GM18507 (cell line): ENCODE results near the gene AZI2.

Experiments
- DNase-seq: peaks from one replicate; pipeline ENCODE4 v3.0.0; 2011; ENCODE audit warnings: low read depth; ENCODE audit not compliant: insufficient read length; ENCODE audit errors: extremely low spot score
- FAIRE-seq: peaks from 2 replicates; lab custom pipeline; 2011; peaks lifted over from hg19 to GRCh38; lab: Jason Lieb, UNC

The AZI2 gene, protein sequence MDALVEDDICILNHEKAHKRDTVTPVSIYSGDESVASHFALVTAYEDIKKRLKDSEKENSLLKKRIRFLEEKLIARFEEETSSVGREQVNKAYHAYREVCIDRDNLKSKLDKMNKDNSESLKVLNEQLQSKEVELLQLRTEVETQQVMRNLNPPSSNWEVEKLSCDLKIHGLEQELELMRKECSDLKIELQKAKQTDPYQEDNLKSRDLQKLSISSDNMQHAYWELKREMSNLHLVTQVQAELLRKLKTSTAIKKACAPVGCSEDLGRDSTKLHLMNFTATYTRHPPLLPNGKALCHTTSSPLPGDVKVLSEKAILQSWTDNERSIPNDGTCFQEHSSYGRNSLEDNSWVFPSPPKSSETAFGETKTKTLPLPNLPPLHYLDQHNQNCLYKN

DNA sequence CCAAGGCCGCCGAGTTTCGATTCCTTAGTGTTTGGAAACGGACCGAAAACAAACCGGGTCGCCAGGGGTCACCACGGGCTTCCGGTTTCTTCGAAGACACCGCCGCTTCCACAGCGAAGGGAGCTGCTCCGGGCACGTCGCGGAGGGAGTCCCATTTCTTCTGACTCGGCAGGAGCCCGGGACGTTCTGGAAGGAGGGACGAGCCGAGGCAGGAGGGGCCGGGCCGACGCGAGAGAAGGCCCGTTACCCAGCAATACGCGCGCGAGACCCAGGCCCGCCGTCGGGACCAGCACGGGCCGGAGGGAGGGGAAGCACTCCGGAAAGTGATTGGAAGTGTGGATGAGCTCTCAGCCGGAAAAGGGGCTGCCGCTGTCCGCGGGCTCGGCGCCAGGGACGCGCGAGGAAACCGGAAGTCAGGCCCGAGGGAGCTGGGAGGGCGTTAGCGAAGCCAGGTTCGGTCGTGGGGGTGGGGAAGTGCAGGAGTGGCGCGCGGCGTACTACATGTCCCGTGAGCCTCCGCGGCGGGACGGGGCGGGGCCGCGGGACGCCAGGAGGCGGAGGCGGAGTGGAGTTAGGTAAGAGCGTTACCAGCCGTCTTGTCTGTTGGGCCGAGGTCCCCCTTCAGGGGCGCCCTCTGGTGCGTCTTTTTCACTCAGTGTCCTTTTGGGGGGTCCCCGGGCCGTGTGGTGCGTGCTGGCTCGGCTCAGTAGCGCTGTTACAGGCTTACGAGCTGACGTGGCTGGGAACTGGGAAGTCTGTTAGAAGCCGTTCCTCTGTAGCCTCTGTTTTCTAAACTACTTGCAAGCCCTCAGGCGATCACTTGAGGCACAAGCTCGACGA is at the start of gene AZI2, which contains the start of gene ZCWPW2:
AZI2 (minus strand) TSS at position 196 of the 840 bp plus-strand sequence. CDS start 8,207 bp downstream, outside the sequence.
ZCWPW2 (plus strand) TSS at position 93 of the 840 bp plus-strand sequence. CDS start 64,348 bp downstream, outside the sequence.
- FAIRE-seq (peak; percentile 97), DNase-seq (peak; percentile 62)

DNA sequence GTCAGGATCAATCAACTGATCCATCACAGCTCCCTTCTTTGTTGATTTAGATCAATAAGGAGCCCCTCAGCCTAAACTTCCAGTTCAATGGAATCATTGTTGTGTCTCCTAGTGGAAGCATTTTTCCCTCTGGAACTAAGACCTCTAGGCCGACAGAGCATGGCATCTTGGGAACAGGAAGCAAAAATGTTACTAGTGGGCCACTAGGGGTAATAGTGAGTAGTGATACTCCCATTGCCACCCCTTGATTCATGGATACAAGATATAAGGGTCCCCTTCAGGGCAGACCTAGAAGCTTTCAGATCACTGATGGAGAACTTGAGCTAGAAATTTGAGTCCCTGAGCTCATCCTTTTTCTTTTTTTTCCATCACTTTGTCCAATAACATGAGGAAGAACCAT is 40.4 kb upstream of the AZI2 start:
- FAIRE-seq, result no peak

GRCh38 chr3:28386049-28386448 is 37.4 kb upstream of the AZI2 start:
- FAIRE-seq, result no peak
- DNase-seq, result no peak

More for the DNA sequence above, 40.4 kb upstream of the AZI2 start:
- DNase-seq, result no peak

DNA sequence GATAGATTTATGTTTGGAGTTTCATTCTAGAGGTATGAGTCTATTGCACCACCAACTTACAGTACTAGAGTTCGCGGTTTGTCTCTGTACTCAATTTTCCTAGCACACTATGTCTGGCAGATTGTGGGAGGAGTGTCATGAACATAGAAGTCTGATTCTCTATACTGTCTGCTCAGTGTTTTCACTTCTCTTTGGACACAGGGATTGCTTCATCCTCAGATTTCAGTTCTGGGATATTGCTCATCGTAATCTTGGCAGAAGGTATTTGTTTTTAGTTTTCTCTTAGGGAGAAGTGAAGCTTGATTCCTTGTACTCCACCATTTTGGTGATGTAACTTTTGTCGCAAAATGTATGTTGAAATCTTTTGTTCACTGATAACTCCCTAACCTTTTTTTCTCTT is 27.8 kb upstream of the AZI2 start:
- FAIRE-seq, result no peak
- no peak for DNase-seq

DNA sequence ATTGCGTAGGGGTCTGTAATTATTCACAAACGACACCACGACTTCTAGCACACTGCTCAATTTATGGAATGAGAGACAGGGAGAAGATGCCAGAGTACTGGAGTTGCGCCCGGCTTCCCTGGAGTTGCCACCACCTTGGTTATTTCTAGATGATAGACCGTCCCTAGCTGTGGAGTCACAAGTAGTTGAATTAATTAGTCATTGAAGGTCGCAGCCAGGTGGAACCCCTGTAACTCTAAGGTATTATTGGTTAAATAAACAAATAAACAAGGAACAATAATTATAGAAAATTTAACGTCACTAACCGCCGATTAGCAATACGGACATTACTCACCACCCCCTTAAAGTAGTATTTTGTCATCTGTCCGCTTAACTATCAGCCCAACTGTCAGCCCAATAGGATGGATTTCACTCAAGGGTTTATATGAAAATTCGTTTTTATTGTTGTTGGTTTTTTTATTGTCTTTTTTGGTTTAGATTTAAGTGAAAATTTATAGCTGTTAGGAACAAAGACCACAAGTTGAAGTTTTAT is 911 bp upstream of the AZI2 start:
- DNase-seq, result no peak

DNA sequence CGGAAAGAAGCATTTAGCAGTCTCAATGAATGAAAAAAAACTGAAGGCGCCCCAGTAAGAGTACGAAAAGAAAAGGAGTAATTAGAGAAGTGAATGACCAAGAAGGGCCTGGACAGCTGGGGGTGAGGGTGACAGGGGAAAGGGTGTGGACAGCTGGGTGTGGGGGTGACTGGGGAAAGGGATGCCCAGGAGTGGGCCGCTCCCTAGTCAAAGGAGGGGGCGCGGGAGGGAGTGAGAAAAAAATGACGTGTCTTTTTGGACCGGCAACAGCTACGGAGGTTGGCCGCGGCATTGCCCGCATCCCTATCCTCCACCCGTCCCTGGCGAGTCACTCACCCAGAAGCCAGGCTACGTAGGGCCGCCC is 377 bp downstream of the AZI2 start:
- DNase-seq (no peak), FAIRE-seq (no peak)

More for the DNA sequence above, 911 bp upstream of the AZI2 start:
- FAIRE-seq, result peak; percentile 47

GRCh38 chr3:28347374-28348264 is 1.0 kb downstream of the AZI2 start:
- FAIRE-seq (peak; percentile 41), DNase-seq (no peak)

- FAIRE-seq (no peak), DNase-seq (no peak)
Measured at GRCh38 chr3:28345690-28346089, 2.9 kb downstream of the AZI2 start.

- FAIRE-seq (peak; percentile 29), DNase-seq (no peak)
Measured at GRCh38 chr3:28343144-28343543, 5.5 kb downstream of the AZI2 start.

- no peak for DNase-seq
- FAIRE-seq, result no peak
Measured at GRCh38 chr3:28337230-28337629, 11.4 kb downstream of the AZI2 start.

GRCh38 chr3:28335246-28335645 is 13.4 kb downstream of the AZI2 start:
- no peak for FAIRE-seq

DNA sequence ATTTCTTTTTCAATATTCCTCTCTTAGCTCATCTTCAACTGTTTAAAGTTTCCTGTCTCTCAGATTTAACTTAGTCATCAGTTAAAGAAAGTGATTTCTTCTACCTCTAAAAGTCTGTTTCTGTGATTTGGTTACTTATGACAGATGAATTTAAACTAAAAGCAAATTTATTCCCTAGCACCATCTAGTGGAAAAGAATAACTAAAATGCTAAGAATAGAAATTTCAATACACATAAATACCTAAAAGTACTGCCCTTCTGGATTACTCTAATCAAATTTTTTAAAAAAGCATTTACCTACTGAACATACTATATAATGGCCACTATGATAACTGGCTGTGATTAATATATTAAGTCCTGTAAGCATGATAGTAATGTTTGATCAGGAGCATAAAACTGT is 14.1 kb downstream of the AZI2 start:
- FAIRE-seq, result peak; percentile 5

More at GRCh38 chr3:28335246-28335645, 13.4 kb downstream of the AZI2 start:
- no peak for DNase-seq

DNA sequence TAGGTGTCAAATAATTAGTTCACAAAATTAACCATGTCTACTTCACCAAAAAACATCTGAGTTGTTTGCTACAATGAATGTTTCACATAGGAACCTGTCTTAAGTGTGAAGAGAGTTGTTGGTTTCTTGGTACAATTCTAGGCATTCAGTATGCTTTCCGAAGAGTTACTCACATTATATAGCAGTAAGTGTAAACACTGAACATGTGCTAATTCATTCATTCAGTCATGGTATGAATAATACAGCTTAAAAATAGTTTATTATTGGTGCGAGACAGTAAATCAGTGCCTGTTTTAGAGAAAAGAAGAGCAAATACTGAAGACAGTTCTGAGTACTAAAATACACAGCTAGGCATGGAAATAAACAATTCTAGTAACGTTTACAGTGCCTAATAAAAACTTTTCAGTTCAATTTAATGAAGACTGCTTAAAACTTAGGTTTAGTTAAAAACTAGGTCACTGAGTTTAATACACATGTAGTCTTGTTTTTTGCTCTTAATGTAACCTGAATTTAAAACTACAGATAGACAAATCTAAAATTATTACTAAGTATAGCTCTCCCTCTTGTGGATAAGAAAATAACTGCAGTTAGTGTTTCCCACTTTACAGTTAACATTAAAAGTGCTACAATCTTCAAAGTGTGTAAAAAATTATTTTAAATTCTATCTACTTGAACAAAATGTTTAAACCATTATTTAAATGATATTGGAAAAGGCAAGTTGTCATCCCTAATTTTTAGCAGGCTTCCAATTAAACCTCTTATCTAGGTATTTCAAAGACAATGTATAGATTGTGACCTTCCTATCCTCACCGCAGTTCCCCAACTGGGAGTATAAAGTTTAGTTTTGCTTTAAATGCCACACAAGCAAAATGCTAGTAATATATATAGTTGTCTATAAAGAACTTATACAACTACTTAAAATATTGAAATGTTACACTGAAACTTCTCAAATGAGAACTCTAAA is 20.2 kb downstream of the AZI2 start:
- DNase-seq (no peak), FAIRE-seq (peak; percentile 59)

More for the DNA sequence above, 14.1 kb downstream of the AZI2 start:
- no peak for DNase-seq

- FAIRE-seq (peak; percentile 79), DNase-seq (no peak)
Measured at GRCh38 chr3:28326458-28326926, 22.1 kb downstream of the AZI2 start.

DNA sequence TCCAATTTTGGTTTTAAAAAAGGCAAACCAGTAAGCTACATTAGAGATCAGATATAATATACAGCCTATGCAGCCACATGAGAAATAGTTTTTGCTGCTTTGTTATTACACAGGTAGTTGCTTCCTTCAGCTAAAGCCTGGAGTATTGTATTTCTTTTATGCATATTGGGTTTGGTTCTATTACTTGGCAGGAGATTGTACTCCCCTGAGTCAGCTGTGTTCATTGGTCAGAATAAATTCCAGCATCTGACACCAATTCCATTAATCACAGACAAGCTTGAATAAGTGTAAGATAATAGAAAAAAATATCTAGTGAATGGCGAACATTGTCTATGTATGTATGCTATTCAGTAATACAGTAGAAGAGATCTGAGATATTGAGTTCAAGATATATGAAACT is 26.2 kb downstream of the AZI2 start:
- no peak for FAIRE-seq
- DNase-seq, result no peak

- DNase-seq (no peak), FAIRE-seq (no peak)
Measured at GRCh38 chr3:28320981-28321380, 27.6 kb downstream of the AZI2 start.

- DNase-seq (no peak), FAIRE-seq (peak; percentile 31)
Measured at GRCh38 chr3:28317438-28318022, 31.1 kb downstream of the AZI2 start.

DNA sequence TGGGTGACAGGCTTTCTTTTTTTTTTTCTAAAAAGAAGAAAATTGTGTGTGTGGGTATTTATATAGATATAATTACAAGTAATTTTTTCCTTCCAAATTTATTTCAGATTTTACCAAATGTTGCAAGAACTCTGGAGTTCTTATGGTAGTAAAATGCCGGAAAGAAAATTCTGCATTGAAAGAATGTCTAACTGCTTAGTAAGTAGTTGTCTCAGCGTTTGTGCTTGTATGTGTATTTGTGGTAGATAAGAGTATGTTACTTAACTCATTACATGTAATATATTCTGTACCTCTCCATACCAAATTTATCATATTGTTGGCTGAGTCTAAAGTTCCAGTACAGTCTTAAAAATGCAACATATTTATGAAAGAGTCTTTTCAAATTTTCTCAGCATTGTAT is 32.4 kb downstream of the AZI2 start:
- DNase-seq, result no peak
- no peak for FAIRE-seq
